ENCODE measurements around the gene CDK6. TPM values are rescaled to one million over a fixed set of nuclear protein-coding genes. Genes with fewer than 3 reads are reported as not detected.
A peak's percentile ranks its signal among the peaks of the same experiment; 100 is the strongest.

CDK6 gene
- total RNA-seq, 1 experiment from 2014 or later = 25.2 TPM

DNA sequence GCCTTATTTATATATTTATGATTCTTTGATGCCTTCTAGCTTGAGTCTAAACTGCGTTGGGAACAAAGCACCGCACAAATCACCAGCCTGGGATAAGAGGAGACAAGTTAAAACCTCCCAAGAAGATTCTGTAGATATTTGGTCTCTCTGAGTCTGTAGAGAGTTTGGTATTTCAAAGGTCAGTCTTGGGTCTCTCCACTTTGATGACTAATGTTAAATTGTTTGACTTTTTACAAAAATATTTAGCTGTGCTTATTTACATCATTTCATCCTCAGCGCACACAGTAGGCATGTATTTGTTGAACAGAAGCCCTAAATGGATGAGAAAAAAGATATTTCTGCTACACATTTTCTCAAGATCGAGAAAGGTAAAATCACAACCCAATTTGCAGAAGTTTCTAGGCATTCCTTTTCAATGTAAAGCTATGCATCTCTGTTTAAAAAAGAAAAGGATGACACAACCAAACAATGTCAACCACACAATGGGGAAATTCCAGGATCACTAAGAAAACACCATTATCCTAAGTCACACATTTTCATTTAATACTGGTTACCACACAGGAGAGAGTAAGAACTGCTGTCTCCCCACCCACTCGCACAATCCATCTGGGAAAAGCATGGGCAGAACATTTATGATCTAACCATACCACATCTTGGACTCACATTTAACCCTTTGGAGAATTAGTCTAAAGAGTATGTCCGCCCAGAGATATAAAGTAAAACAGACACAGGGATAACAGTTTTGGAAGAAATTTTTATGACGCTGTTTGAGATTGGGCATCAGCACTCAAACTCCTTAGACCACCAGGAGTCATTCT lies 4.4 kb downstream of the CDK6 start:
- in situ Hi-C loops (cut with HindIII; ENCODE audit: low sequenced_read_pairs) = no loop called here
- DNase-seq (ENCODE audit: low spot score) = peak; percentile 34

DNA sequence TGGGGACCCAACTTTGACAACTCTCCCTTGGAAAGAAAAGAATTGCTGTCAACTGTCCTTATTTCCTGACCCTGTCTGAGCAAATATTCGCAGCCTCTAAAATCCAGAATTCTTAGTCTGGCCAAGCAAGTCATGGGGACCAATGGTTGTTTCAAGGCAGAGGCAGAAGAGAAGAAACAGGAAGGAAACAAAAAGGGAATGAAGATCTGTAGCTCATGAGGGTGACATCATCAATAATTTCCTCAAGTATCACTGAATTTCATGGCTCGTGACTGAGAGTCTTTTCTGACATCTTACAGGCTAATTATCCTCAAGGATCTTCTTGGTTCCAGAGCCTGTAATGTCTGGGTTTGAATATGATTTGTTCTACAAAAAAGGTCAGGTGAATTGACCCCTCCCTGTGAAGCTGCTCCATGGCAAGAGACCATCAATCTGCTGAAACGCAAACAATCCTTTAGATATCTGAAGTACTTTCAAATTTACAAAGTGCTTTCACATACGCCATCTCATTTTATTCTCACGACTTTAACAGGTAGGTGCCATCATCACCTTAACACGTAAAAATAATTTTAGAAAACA lies 5.8 kb downstream of the CDK6 start:
- no peak for DNase-seq (ENCODE audit: low spot score)
- in situ Hi-C loops (cut with HindIII; ENCODE audit: low sequenced_read_pairs) = no loop called here

DNA sequence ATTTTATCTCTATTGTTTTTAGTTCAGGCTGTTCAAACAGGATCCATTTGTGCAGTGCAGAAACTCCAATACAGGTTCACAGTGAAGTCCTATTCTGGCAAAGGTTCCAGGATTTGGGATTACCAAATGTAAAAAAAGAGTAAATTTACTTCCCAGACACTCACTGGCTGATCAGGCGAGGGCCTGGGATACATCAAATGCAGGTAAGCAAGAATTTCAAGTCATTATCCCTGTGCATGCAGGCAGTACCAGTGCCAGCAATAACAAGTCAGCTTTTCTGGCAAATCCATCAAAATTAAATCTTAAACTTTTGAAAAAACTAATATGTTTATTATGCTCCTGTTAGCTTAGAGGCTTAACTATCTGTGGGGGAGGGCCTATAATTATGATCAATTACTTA lies 6.3 kb downstream of the CDK6 start:
- in situ Hi-C loops (cut with HindIII; ENCODE audit: low sequenced_read_pairs) = no loop called here
- no peak for DNase-seq (ENCODE audit: low spot score)

DNA sequence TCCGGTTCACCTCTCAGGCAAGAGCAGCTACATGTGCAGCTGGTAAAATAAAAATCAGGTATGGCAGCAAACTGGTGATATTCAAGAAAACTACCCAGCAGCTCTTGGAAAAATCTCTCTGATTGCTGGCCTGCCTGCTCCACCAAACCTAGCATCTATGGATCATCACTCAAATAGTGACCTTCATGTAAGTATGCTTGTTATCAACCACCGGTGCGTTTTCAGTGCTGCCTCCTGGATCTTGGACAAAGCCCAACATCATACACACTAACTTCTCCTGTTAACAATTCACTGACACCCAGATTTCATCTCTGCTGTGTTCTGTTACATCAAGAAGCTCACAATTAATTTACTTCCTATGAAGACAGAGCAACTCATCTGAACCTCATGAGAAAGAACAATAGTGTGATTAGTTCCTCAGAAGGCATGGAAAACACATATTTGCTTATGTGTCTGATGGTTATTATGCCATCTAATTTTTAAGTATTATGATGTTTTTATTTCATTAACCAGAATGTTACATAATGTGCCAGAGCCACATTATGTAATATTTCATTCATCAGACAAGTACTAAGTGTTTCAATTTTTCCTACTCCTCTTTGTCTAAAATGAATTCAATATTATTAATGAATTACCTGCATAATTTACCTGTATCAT lies 8.8 kb downstream of the CDK6 start:
- in situ Hi-C loops (cut with HindIII; ENCODE audit: low sequenced_read_pairs) = no loop called here
- DNase-seq (ENCODE audit: low spot score) = peak; percentile 41

DNA sequence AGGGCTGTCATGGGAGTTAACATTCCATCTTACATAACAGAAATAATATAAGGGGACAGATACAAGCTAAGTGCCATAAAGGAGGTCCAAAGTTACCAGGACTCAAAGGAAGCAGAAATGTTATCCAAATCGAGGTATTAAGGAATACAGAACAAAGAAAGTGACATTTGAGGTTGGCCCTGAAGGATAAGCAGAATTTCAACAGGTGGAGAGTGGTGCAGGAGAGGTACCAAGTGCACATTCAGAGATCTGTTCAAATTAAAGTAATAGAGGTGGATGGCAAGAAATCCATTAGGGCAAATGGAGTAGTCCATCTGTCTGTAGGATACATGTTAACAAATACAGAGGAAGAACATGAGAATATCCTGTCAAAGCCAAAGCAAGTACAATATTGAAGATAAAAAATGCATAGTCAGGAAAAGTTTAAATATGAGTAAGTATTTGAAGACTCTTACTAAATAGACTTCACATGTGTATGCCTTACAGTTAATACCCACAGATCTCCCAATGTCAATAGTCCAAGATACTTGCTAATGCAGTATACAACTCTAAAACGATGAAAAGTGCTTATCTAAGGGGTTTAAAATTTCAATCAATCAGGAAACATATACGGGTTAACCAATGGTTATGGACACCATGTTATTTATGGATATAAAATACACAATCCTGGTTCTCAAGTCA lies 10.0 kb downstream of the CDK6 start:
- in situ Hi-C loops (cut with HindIII; ENCODE audit: low sequenced_read_pairs) = no loop called here
- no peak for DNase-seq (ENCODE audit: low spot score)

DNA sequence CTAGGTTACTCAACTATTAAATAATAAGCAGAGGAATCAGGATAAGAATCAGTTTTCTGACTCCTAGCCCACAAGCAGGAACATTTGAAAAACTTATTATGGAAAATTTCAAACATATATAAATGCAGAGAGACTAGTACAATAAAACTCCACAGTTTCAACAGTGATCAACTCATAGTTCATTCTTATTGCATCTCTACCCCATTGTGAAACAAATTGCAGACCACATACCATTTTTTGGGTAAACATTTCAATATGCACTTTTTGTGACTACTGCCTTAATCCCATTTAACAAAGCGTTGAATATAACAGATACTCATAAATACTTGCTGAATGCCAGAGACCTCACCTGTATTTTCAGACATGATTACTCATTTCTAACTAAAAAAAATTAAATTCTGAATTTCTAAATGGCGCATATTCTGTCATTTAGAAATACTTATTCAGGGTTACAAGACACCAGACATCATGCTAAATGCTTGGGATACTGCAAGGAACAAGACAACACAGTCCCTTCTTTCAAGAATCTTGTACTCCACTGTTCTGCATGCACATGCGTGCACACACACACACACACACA lies 11.4 kb downstream of the CDK6 start:
- DNase-seq (ENCODE audit: low spot score) = no peak
- in situ Hi-C loops (cut with HindIII; ENCODE audit: low sequenced_read_pairs) = no loop called here

DNA sequence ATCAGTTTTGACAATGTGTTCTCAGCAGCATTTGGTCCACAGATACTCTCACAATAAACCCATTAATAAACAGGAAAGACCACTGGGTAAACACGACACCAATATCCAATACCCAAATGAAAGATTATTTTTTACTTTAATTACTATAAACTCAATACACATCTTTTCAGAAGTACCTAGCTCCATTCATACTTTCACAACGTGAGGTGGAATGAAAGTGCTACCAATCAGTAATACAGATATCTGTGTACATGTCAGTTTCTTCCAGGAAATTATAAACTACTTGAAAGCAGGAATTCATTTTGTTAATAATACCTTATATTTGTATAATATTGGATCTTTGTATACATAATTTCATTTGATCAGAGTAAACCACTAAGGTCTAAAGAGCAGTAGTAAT lies 11.9 kb downstream of the CDK6 start:
- in situ Hi-C loops (cut with HindIII; ENCODE audit: low sequenced_read_pairs) = no loop called here
- DNase-seq (ENCODE audit: low spot score) = no peak

DNA sequence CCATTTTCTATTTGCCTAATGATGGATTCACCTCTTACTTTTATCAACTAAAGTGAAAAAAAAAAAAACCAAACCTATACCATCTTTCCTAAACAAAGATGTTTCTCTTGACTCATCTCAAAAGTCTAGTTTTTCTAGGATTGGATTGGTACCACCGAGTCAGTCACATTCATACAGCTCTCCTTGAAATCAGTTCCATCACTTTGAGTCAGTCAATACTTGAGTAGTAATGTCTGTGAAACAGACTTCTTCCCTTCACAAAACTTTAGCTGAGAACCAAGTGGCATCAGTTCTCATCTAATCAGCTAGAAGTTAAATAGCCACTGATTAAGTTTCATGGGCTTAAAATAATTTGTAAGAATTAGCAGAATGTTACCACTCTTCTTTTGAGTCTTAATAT lies 13.3 kb downstream of the CDK6 start:
- DNase-seq (ENCODE audit: low spot score) = no peak
- in situ Hi-C loops (cut with HindIII; ENCODE audit: low sequenced_read_pairs) = no loop called here

DNA sequence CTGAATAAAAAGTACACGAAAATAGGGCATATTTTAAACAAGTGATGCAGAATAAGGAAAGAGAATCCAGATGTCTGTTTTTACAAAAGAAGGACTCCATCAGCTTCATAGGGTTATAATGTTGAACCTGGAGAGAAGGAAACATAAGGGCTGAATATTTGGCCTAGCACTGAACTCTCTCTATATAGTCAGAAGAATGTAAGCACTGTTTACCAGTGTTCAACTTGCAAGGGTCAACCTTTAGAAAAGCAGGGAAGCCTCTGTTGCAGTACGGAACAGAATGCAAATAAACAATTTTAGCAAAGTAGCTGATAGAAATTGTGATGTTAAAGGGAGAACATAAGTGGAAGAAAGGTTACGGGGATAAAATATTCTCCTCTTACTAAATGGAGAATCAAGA lies 16.2 kb downstream of the CDK6 start:
- in situ Hi-C loops (cut with HindIII; ENCODE audit: low sequenced_read_pairs) = no loop called here
- no peak for DNase-seq (ENCODE audit: low spot score)

DNA sequence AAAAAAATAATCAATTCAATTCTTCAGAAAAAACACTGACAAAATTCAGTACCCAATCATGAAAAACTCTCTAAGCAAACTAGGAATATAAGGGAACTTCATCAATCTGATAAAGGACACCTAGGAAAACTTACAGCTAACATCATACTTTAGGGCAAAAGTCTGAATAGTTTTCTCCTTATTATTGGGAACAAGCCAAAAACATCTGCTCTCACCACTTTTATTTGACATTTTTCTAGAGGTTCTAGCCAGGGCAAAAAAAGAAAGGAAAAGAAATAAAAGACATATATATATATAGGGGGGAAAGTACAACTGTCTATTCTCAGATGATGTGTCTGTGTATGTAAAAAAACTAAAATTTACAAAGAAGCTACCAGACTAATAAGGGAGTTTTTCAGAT lies 19.0 kb downstream of the CDK6 start:
- DNase-seq (ENCODE audit: low spot score) = no peak
- in situ Hi-C loops (cut with HindIII; ENCODE audit: low sequenced_read_pairs) = no loop called here

DNA sequence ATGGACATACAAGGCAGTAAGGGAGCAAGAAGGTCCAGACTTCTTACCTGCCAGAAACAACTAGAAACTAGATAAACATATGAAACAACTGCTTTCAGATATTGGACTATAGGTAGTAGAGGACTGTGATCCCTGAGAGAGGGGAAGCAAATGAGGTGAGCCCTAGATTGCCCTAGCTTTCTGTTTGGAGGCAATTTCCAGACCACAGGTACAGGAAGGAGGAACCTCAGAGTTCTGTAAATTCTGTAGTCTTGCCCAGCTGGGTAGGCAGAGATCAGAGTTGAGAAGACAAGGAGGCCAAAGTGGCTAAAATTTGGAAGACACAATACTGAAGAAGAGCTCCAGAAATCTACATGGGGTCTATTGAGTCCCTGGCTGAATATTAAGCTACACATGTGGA lies 21.0 kb downstream of the CDK6 start:
- in situ Hi-C loops (cut with HindIII; ENCODE audit: low sequenced_read_pairs) = no loop called here
- no peak for DNase-seq (ENCODE audit: low spot score)

DNA sequence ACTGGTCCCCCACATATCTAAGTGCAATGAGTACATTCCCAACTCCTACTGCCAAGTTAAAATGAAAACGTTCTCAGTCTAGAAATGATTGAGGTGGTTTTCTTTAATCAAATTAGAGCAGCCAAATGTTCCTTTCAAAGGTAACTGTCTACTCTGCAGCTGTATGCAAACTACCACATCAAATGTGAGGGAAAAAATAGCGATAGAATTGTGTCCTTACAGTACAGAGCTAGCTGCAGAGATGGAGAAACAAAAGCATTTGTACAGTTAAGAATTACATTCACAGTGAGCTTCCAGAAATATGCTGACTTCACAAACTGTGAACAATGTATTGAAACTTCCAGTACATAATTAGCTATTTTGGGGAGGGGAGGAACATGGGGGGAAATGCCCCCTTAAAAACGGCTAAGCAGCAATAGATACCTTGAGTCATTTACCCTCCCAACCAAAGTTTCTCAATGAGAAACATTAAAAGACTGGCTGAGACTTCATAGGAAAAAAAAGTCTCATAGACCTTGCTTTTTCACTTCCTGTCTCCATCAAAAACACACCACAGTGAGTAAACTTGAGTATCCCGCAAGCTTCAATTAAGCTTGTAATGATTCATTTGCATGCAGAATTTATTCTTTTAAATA lies 22.9 kb downstream of the CDK6 start:
- no peak for DNase-seq (ENCODE audit: low spot score)
- in situ Hi-C loops (cut with HindIII; ENCODE audit: low sequenced_read_pairs) = no loop called here

DNA sequence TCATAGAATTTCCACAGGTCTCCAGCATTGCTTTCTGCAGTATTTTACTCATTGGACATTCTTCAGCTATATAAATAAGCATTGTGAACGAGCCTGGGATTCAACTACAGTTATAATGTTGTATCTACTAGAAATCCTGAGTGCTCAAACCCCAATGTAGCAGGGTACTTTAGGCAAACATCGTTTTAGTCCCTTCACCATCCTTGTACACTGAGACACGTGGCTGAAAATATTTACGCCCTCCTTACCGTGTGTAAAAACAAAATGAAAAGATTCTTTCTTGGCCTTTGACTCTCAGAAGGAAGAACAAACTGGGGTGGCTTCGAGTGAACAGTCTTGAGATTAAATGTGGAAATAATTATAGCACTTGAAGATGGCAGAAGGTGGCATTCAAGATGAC lies 25.2 kb downstream of the CDK6 start:
- no peak for DNase-seq (ENCODE audit: low spot score)
- in situ Hi-C loops (cut with HindIII; ENCODE audit: low sequenced_read_pairs) = no loop called here

DNA sequence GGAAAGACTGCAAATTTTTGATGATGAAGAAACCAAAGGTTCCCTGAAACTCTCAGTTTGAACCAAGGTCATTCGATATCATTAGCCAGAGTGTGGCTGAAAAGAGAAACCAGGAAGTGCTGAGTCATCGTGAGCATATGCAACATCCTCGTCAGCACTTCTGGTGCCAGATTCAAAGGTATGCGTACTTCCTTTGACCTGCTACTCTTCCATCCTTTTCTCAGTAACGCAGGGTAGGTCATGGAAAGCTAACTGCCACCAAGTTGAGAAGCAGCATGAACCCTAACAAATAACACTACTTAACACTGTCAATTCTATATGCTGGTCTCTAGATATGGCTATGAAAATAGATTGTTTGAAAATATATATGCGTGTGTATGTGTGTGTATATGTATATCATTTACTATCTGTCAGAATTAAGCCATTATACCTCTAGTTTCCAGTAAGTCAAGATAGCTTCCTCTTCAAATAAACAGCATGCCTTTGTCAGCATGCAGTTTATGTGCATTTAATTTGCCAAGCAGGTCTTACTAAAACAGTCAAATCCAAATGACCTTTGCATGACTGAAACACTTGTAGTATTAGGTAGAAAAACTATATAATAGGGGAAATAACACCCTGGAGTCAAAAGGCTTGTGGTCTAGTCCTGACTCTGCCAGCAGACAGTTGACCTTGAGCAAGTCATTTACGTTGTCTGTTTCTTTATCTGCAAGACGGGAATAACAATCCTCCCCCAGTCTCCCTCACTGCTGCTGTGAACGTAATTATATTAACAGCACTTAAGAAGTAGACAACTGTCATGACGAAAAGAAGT lies 26.4 kb downstream of the CDK6 start:
- in situ Hi-C loops (cut with HindIII; ENCODE audit: low sequenced_read_pairs) = no loop called here
- peak; percentile 27 for DNase-seq (ENCODE audit: low spot score)

DNA sequence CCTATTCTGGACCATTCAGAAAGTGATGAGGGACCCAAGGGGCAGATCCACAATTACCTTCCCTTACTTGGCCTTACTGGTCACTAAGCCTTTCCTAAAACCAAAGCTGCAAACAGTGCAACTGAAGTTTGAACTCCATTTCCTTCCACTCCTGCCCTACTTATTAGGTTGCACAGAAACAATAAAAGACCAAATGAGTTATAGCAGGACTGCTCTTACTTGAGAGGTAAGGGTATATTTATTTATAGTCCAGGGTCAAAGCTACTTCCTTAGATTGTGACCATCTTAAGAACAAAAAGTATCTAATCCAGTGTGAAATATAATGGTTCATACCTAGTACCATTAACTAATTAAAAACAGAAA lies 27.0 kb downstream of the CDK6 start:
- DNase-seq (ENCODE audit: low spot score) = no peak
- in situ Hi-C loops (cut with HindIII; ENCODE audit: low sequenced_read_pairs) = no loop called here

DNA sequence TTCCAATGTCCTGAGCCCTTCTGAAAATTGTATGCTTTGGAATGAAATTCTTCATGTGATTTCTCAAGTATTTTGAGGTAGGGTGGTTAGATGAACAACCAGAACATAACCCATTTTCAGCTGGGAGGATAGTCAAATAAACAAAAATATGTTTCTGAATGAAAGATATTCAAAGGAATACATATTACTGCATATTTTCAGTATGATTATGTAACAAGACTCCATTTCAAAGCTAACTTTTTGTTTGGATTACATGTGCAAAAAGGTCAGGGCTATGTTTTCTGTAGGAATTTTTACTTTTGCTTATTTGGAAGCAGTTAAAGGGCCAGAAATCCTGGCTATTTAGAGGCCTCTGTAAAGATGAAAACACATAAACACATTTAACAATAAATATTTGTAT lies 27.7 kb downstream of the CDK6 start:
- in situ Hi-C loops (cut with HindIII; ENCODE audit: low sequenced_read_pairs) = no loop called here
- DNase-seq (ENCODE audit: low spot score) = no peak

DNA sequence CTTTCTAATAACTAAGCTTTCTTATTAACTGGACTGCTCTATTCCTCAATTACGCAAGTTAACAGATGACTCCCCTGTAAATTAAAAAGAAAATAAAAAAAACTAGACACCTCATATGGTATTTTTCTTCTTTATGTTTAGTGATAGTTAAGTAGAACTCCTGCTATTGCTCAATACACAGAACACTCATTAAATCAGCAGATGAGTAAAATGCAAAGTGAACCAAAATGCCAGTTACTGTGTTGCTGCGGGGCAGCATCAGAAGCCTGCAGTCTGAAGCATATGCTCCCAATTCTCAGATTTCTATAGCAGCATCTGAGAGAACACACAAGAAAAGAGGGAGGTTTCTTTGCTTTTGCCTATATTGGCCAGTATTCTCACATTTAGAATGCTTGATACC lies 28.4 kb downstream of the CDK6 start:
- in situ Hi-C loops (cut with HindIII; ENCODE audit: low sequenced_read_pairs) = no loop called here
- DNase-seq (ENCODE audit: low spot score) = no peak

DNA sequence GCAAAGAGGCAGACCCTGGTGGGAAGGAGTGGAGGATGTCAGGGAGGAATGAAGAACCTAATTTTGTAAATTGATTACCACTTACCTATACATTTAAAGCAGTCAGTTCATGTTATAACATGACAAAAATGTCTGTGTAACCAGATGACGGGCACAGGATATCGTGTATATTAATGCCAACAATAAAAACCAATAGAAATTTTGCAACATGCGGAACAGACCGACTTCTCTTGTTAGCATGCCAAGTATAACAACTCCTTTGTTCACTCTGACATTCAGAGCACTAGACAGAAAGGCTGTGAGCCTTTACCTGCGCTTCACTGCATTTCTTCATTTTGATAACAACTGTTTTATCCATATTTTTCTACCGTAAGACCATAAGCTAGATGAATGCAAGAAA lies 29.9 kb downstream of the CDK6 start:
- in situ Hi-C loops (cut with HindIII; ENCODE audit: low sequenced_read_pairs) = no loop called here
- no peak for DNase-seq (ENCODE audit: low spot score)

DNA sequence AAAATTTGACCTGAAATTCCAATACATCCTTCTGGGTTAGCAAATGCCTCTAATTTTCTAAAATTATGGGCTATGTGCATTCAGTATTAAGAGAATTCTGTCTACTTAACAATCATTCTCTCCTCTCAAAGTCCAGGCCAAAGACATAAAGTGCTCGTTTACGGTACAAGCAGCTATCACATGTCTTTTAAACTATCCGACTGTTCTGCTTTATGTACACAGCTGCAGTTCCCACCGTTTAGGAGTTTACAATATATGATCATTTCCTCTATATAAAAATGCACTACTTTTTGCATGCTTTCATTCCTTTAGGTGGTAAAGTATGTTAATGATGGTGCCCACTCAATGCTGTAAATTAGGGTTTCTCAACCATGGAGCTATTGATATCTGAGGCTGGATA lies 34.0 kb downstream of the CDK6 start:
- no peak for DNase-seq (ENCODE audit: low spot score)
- in situ Hi-C loops (cut with HindIII; ENCODE audit: low sequenced_read_pairs) = no loop called here

Measured in G401 (cell line).